HS-27A (cell line): ENCODE measurements around the gene TAB3.

Source experiments
- DNase-seq: peaks from one replicate; pipeline ENCODE4 v3.0.0-alpha.2; 2012; ENCODE audit warnings: low read depth, missing footprints

Gene TAB3

GRCh38 chrX:30883138-30883537 is 5.9 kb downstream of the TAB3 start:
- no peak for DNase-seq

DNA sequence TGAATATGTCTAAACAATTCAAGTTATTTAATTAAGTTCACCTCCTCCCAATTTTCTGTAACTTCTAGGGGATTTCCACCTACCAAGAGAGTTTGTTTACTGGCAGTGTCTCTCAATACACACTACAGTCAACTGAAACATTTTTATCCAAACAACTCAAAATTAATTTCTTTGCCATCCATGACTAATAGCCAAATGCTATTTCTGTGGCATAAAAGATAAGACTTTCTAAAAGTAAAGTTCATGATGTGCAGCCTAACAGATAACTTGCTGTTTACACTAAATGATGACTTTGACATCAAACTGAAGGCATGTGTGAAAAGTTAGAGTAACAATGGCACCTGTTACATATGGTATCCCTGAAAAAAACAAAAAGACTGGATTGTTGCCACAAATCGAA is 7.3 kb downstream of the TAB3 start:
- DNase-seq = no peak

- DNase-seq = no peak
Observed at GRCh38 chrX:30881390-30881789, 7.7 kb downstream of the TAB3 start.

DNA sequence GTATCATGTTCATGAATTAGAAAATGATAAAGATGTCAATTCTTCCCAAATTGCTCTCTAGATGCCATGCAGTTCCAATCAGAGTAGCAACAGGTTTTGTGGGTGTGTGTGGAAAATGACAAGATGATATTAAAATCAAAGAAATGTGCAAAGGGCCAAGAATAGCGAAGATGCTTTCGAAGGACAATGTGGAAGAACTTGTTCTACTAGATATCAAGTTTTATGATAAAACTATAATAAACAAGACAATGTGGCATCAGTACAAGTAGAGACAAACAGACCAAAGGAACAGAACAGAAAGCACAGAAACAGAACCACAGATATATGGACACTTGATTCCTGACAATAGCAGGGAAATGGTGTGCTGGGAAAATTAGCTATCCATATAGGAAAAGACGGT is 9.0 kb downstream of the TAB3 start:
- no peak for DNase-seq

DNA sequence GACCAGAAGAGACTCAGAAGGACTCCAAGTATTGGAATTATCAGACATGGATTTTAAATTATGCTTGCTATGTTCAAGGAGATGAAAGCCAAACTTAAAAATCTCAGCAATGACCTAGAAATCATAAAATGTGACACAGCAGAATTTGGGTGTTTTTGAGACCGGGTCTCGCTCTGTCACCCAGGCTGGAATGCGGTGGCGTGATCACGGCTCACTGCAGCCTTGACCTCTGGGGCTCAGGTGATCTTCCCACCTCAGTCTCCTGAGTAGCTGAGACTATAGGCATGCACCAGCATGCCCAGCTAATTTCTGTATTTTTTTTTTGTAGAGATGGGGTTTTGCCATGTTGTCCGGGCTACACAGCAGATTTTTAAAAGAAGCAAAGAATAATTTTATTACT is 12.7 kb downstream of the TAB3 start:
- no peak for DNase-seq

DNA sequence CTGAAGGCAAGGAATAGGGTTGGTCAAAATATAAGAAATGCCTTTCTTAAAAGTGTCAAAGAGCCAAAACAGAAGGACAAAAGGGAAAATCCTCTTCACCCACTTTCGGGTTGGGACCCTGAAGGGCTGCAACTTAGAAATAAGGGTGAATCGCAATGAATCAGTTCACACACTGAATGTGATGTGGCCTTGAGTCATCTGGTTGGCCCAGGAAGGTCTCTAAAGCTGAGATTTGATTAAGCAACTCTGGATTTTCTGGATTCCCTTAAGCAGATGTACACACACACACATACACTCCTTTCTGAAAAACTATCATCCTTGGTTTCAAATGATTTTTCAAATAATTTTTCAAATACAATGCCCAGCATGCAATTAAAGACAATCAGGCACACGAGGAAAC is 13.1 kb downstream of the TAB3 start:
- no peak for DNase-seq

DNA sequence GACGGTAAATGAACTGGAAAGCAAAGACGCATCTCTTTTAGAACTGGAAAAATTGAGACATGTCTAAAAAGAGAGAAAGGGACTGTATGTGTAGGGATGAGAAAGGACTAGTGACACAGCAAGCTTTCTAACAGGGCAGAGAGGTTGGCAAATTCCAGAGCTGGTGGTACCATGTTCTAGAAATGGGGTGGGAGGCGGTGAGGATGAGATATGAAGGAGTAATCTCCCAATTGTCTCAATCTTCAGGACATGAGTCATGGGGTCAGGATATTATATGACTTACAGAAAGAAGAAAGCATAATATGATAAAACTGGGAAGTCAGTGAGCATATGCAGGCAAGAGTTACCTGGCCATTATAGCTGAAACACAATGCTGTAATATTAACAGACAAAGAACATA is 14.2 kb downstream of the TAB3 start:
- no peak for DNase-seq

DNA sequence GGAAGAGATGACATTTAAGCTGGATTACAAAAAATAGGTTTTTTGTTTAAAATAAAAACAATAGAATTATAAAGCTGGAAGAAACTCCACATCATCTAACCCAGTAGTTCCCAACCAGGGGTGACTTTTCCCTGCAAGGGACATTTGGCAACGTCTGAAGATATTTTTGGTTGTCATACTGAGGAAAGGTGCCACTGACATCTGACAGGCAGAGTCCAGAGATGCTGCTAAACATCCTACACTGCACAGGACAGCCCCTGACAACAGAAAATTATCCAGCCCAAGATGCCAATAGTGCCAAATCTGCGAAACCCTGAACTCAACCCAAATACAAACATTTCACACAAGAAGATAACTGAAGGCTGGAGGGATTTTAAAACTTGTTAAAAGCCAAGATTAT is 18.5 kb downstream of the TAB3 start:
- no peak for DNase-seq

GRCh38 chrX:30865612-30866011 is 23.4 kb downstream of the TAB3 start:
- no peak for DNase-seq

GRCh38 chrX:30865015-30865414 is 24.0 kb downstream of the TAB3 start:
- no peak for DNase-seq

- DNase-seq = no peak
Observed at GRCh38 chrX:30864383-30864785, 24.7 kb downstream of the TAB3 start.

DNA sequence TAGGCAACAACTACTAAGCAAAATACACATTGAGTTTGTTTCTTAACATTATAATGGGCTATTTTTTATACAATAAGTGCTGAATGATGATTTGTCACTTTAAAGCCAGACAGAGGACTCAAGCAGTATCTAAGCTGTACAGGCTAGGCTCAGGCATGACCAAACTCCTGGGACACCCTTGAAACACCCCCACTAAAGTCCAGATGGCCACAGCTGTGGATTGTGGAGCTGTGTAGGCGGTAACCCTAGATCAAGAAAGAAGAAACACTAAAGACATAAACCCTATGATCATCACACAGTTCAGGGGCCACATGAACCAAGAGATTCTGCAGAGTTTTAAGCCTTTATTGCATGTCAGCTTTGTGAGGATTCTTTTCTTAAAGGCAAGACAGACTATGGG is 25.1 kb downstream of the TAB3 start:
- DNase-seq = no peak

- DNase-seq = no peak
Observed at GRCh38 chrX:30858098-30858497, 31.0 kb downstream of the TAB3 start.

- DNase-seq = no peak
Observed at GRCh38 chrX:30851449-30851848, 37.6 kb downstream of the TAB3 start.

DNA sequence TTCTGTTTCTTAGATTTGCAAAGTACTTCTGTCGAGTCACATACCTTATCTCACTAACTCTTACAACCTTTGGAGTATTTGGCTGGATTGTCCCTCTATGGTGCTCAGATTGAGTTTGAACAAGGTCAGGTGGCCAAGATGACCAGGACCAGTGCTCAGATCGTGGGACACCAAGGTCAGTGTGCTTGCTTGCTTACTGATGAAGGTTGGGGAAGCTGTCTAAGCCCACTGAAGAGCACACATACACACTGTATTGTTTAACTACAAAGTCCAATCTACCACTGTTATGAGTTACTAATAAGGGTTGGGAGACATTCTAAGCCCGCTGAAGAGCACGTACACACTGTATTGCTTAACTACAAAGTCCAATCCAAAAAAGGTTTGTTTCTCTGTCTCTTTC is 53.7 kb downstream of the TAB3 start:
- no peak for DNase-seq

- DNase-seq = no peak
Observed at GRCh38 chrX:30833896-30834295, 55.2 kb downstream of the TAB3 start.

DNA sequence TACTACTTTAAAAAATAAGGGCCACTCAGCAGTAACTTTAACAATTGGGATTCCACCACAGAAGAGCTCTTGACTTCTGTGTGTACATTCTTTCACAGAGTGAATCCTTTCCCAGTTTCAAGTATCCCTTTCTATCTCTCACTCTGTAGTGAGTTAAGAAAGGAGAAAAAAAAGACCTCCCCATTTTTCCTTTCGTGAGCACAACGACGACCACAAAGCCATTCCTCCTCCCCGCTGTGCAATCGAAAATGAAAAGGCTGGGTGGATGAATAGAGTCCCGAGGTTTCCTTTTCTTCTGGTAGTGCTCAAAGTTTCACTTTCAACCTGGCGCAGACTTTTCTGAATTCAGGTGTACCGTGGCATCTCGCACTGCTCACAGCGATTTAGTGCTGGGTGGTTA is 58.0 kb downstream of the TAB3 start:
- DNase-seq = no peak

- no peak for DNase-seq
Observed at GRCh38 chrX:30830326-30830943, 58.6 kb downstream of the TAB3 start.

- DNase-seq = no peak
Observed at GRCh38 chrX:30824275-30824674, 64.8 kb downstream of the TAB3 start.

- no peak for DNase-seq
Observed at GRCh38 chrX:30822764-30823163, 66.3 kb downstream of the TAB3 start.

DNA sequence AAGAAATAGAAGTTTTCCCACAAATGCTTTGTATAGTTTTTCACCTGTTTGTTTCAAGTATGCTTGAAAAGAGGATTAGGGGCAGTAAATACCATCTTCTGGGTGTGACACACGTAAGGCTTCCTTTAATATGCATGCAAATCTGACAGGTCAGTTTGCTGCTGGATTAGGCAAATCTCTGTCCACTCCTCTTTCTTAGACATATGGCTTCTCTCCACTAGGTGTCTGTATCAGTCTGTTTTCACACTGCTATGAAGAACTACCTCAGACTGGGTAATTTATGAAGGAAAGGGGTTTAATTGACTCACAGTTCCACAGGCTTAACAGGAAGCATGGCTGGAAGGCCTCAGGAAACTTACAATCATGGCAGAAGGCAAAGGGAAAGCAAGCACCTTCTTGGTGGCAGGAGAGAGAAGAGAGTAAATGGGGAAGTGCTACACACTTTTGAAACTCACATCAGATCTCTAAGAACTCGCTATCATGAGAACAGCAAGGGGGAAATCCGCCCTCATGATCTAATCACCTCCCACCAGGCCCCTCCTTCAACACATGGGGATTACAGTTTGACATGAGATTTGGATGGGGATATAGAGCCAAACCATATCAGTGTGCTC is 66.9 kb downstream of the TAB3 start:
- DNase-seq = no peak

DNA sequence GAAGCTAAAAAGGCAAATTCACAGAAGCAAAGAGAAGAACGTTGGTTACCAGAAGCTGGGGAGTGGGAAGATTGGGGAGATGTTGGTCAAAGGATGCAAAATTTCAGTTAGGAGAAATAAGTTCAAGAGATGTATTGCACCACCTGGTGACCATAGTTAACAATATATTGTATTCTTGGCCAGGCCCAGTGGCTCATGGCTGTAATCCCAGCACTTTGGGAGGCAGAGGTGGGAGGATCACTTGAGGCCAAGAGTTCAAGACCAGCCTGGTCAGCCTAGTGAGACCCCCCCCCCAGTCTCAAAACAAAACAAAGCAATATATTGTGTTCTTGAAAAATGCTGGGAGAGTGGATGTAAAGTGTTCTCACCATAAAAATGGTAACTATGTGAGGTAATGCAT is 67.9 kb downstream of the TAB3 start:
- DNase-seq = no peak

- no peak for DNase-seq
Observed at GRCh38 chrX:30819080-30819479, 70.0 kb downstream of the TAB3 start.

DNA sequence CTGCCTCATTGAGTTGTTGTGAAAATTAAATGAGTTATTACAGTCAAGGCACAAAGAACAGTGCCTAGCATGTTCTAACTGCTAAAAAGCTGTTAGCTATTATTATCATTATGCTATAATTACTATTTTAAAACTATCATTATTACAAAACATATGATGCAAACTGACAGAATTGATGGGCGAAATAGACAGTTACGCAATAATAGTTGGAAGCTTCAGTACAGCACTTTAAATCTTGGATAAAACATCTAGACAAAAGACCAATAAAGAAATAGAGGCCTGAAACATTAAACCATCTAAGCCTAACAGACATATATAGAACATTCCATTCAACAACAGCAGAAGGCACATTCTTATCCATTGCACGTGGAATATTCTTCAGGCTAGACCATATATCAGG is 73.0 kb downstream of the TAB3 start:
- no peak for DNase-seq
